ENCODE measurements around the gene NKAIN2.
"Not testable (repeated sequence)": the region's sequence is repeated elsewhere in the genome, so short reads cannot be mapped to it uniquely, and the experiment has no call there.

NKAIN2 gene

DNA sequence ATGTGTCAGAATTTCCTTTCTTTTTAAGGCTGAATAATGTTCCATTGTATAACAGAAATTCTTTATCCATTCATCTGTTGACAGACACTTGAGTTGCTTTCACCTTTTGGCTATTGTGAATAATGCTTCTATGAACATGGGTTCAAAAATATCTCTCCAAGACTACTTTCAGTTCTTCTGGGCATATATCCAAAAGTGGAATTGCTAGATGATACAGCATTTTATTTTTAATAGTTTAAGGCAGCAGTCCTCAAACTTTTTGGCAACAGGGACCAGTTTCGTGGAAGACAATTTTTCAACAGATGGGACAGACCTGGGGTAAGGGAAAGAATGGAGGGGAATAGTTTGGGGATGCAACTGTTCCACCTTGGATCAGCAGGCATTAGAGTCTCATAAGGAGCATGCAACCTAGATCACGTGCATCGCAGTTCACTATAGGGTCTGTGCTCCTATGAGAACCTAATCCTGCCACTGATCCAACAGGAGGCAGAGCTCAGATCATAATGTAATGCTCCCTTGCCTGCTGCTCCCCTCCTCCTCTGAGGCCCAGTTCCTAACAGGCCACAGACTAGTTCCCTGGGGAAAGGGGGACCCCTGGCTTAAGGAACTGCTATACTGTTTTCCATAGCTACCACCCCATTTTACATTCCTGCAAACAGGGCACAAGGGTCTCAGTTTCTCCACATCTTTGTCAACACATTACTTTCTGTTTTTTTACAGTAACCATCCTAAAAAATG, 918.6 kb downstream of the NKAIN2 start:
- DNase-seq: no peak

DNA sequence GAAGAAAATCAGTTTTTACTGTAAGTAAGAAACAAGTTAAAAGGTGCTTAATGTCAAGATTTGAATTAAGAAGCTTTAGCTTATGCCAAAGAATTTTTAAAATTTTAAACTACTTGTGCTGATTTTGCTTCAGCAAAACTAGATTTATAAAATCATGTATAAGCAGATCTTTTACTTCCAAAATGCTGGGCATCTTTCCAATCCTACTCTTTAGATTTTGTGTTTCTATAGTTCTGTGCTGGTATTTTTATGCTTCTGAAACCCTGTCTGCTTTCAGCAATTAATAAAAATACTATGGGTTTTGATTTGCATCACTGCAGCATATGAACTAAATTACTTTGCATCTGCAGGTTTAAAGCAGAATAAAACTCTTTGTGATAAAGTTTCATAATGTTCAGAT, 920.0 kb downstream of the NKAIN2 start:
- DNase-seq: no peak

DNA sequence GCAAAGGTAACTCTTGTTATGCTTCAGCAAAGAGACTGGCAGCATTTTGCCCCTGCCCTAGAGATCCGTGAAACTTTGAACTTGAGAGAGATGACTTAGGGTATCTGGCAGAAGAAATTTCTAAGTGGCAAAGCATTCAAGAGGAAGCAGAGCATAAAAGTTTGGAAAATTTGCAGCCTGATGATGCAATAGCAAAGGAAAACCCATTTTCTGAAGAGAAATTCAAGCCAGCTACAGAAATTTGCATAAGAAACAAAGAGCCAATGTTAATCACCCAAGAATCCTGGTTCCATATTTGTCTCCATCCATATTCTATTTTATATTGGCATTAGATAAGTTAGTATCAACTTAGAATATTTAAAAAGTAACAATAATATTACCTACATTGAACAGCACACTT, 934.1 kb downstream of the NKAIN2 start:
- DNase-seq: not testable (repeated sequence)

DNA sequence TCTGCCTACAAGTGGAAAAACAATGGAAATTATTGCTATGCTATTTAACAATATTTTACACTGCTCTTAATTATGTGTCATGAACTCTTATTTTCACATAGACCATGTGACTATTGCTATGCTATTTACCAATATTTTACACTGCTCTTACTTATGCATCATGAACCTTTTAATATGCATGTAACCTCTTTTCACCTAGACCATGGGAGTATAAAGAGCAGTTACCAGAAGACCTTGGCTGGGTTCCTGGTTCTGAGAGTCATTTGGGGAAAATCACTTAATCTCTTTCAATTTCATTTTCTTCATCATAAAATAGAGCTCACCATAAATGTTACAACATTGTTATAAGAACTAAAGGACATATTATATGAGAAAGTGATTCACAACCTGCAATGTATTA, 934.8 kb downstream of the NKAIN2 start:
- DNase-seq: no peak

DNA sequence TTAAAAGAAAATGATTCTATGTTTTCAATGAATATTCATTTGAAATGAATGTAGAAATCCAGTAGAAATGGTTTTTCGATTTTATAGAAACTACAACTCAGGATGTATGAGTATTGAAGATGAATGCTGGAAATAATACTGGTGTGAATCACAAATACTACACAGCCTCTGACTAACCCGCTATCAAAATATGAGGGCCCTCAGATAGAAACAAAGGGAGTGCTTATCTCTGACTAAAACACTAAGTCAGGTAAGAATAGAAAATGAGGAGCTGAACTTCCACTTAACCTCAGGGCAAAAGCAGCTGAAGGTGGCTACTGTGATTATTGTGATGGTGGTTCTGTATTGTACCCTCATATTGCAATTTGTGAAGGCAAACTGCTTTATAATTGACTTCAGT, 937.7 kb downstream of the NKAIN2 start:
- no peak for DNase-seq

DNA sequence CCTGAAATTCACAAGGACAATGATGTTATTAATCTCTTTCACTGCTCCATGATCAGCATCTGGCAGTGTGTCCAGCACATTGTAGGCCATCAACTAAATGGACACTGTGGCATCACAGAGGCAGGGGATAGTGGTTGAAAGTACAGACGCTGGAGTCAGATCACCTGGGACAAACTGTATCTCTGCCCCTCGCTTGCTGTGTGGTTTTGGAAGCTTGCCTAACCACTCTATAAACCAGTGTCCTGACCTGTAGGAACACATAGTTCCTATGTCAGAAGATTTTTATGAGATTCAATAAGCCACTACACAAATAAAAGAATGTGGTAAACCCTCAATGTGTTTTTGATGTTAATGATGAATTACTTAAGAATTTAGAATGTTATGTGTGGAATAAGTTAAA, 939.3 kb downstream of the NKAIN2 start:
- DNase-seq: no peak

DNA sequence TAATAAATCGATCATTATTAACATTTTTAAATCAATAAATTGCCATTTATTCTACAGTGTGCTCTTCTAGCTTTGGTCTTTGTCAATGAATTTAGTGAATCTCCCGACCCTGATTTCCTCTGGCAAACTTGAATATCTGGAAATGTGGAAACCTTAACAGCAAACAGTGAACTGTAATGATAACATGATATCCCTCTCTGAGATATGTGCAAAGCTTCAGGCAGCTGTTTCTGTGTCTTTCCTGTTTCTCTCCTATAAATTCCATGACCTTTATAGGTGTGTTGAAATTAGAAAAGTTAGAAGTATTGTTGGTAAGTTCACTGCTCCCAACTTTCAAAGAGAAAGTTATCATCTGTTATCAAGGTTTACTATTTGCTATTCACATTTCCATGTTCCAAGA, 939.8 kb downstream of the NKAIN2 start:
- DNase-seq: no peak

DNA sequence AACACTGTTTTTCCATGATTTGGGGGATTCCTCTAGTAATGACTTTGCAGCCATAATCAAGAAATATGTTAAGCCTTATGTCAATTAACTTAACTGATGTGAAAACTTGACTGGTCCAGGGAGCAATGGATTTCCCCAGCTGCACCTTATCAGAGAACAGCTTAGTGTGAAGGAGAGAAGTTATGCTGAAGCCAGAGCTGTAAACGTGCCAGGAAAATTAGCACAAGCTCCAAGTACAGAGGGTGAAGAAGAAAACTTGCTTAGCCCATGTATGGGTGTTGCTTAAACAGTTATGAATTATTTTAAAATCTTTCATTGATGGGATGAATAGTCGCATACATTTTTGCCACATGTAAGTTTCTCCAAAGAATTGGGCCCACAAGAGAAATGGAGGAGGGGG, 943.7 kb downstream of the NKAIN2 start:
- no peak for DNase-seq

DNA sequence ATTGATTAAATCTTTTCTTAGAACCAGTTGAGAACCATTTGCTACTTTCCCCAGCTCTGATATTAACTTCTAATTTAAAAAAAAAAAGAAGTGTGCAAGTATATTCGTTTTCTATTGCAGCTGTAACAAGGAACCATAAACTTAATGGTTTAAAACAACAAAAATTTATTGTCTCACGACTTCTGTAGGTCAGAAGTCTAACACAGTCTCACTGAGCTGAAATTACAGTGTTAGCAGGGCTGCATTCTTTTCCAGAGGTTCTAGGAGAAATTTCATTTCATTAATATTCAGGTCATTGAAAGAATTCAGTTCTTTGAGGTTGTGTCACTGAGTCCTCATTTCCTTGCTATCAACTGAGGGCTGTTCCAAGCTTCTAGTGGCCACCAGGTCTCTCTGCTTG, 945.1 kb downstream of the NKAIN2 start:
- no peak for DNase-seq

DNA sequence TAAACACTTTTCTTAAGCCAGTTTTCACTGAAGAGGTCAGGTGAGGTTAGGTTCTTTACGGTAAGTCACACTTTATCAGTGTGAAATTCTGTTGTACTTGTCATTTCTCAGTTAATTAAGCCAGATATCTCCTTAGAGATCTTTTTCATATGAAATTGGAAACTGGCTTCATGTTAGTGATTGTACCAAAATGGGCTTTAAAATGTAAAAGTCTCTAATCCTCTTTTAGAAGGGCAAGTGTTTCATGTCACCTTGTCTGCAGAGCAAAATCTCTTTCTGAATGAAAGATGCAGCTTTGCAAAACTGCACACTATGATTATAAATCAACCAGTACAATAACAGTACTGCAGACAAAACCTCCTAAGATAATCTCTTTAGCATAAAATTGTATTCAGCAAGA, 949.3 kb downstream of the NKAIN2 start:
- DNase-seq: no peak

DNA sequence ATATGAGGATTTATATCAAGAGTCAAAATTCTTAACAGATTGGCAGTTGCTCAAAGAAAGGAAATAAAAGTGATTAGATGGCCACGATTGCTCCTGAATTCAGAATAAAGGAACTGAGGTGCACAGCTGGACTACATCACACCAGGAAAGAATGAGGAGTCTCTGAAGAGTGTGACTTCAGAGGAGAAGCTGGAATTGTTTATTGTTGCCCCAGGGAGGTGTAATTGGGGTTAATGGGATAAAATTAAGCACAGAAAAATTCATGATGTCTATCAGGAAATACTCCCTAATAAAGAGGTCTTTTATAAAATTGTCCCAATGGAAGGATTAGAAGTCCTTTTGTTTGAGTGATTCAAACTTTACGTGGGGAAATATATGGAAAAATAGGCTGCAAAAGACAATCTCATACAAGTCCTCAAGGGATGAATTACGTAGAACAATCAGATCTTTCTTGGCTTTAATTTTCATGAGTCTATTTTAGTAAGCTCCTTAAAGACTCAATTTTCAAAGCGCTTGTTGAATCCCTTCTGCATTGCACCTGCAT, 950.0 kb downstream of the NKAIN2 start:
- DNase-seq: no peak

DNA sequence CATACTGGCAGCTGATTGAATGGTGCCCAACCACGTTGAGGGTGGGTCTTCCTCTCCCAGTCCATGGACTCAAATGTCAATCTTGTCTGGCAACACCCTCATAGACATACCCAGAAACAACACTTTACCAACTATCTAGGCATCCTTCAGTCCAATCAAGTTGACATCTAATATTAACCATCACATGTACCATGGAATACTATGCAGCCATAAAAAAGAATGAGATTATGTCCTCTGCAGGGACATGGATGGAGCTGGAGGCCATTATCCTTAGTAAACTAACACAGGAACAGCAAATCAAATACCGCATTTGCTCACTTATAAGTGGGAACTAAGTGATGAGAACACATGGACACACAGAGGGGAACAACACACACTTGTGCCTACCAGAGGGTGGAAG, 951.7 kb downstream of the NKAIN2 start:
- no peak for DNase-seq

DNA sequence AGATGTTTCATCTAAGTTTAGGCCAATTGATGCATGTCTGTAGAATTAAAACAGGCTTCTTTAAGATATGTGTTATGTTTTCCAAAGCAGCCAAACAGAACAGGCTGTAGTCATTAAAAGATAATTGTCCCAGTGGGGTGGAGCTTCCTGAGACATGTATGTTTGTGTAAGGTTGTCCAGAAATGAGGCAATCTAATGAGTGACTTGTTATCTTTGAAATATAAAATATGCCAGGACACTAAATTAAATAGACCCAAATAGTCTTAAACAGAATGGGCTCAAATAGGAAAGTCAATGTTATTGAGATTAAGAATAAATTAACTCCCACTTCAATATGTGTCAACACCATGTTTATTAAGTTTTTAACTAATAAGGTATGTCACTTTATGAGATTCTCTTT, 953.9 kb downstream of the NKAIN2 start:
- no peak for DNase-seq

DNA sequence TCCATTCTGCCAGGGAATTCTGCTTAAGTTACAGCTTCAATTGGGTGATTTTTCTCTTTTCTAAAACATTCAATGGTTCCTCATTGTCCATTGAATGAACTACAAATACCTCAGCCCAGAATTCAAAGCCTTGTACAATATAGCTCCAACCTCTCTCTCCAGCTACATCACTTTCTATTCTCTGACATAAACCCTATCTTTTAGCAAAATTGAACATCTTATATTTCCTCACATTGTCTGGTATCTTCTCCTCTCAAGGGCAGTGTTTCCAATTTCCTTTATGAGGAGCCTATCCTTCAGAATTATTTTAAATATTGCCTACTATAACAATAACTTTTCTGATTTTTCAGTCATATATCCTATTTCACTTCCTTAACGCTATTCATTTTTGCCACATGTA, 955.0 kb downstream of the NKAIN2 start:
- DNase-seq: no peak

DNA sequence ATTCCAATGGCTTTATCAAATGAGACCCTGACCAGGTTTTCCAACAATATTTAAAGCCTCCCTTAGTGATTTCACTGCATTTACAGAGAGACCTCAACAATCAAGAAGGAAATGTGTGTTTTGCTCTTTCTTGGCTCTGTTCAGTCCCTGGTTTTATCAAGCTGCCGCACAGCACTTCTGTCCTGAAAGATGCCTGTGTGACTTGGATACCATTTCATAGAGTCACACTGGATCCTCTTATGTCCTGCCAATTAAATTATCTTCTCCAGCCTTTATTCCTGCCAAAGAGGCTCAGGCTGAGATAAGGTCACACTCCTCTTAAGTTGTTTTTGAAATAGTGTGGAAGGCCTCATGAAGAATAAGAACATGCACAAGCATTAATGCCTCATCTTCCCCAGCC, 961.6 kb downstream of the NKAIN2 start:
- DNase-seq: no peak

DNA sequence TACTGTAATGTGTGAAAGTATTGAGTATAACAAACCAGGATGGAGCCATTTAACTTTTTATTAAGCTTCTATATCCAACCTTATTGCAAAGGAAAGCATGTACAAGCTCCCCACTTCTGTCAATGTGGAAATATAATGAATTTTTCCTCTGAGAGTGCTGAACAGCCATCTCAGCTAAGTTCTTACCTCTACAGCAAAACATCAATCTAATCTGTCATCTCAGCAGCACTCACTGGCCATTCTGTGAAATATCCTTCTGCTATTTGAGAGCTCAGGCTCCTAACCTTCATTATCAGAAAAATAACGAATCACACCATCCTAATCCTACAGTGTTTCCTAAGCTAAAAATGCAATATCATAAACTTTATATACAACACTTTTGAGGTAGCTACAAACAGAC, 964.6 kb downstream of the NKAIN2 start:
- DNase-seq: no peak

DNA sequence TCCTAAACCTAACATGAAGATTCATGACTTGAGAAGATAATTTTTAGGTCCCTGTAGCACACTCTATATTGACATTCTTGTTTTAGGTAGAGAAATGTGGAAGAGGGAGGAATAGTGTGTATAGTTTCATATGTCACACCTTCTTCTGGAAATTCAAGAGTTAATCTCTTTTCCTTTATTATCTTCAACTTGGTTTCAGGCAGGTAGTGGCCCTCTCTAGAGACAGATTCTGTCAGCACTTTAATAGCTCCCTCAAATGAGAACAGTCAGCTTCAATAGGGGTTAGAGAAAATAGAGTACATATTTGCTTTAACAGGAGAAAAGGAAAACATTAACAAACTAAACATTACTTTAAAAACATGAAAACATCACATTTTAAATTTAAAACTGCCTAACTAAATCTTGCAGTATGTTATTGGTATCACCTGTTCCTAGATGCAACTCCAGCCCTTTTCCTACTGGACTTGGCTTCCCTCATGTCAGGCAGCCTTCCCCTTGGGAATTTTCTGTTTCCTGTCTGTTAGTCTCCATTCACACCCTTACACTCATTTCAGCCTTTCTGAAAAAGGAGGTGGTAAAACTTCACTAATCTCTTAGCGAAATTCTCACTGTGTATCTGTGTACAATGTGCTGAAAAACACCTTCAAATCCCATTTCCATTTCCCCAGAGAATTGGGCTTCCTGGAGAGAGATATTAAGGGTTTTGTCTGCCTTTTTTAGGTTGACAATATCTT, 966.3 kb downstream of the NKAIN2 start:
- no peak for DNase-seq

DNA sequence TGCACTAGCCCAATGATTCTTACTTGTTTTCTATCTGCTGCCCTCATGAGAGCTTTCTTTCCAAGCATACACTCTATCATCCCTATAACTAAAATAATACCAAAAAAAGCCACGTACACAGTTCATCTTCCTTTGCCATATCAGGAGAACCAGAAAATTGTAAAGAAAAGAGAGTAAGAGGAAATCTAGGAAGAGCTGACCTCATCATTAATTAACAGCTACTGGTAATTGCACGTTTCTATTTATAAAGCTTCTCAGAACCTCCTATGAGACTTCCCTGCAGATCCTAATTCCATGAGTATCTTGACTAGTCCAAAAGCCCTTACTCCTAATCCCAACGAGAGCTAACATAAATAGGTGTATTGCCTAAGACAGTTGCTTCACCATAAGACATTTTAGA, 967.1 kb downstream of the NKAIN2 start:
- DNase-seq: no peak

DNA sequence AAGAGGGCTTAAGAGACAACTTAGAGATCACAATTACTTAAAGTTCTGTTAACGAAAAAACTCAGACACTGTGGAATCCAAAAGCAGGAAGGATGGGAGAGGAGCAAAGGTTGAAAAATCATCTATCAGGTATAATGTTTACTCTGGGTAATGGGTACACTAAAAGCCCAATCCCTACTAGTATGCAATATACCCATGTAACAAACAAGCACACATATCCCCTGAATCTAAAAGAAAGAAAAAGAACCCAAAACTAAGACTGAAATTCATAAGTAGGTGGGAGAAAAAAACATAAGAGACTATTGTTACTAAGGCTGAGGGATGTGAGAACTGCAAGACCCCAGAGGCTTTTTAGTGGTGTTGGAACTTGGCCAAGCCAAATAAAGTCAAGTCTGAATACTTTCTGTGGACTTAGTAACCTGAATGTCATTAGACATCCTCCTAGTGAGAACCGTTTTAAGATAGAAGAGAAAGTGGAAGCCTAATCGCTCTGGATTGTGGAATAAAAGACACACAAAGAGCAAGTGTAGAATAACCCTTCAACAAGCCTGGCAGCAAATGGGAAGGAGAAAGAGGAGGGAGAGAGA, 969.2 kb downstream of the NKAIN2 start:
- no peak for DNase-seq

DNA sequence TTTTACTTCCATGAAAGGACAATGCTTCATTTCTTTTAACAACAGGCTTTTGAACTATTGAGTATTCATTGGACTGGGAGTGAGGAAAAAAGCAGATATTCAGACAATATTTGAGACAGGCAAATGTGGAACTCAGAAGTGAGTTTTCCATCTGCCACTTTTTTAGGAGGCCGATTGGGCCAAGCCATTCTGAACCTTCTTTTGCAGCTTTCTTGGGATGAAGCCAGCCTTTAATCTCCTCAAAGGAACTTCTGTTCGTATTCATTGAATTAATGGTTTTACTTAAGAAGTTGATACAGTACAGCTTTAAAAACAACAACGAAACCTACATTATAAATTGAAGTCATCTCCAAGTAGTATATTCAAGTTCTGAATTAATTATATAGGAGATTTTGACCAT, 971.5 kb downstream of the NKAIN2 start:
- no peak for DNase-seq

DNA sequence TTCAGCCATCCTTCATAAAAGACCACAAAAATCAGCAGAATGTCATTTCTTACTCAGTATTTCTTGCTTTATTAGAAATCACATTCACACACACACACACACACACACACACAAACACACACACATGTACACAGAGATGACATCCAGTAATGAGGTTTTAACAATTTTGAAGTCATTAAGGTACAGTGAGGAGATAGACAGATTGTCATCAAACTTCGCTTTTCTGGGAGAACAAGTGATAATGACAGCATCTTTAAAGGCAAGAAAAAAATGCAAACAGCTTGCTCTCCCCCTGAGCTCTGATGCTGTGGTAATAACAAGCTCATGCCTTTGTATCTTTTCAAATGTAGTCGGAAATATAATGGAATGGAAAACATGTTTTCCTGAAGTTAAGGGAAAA, 974.2 kb downstream of the NKAIN2 start:
- DNase-seq: no peak

DNA sequence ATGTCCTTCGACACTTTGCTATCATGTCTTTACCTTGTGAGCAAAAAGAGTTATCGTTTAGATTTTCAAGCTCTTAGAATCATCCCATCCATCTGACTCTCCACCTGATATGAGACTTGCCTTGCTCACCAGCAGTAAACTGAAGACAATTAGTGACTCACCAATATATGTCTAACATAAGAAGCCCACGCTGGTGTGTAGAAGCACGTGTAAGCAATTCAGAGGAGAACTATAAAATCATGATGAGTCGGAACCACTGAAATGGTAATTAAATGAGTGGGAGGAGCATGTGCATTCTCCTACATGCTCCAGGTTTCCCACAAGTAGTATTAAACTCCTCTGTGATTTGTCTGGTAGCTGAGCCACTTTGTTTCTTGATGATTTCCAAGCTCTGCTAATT, 977.0 kb downstream of the NKAIN2 start:
- DNase-seq: no peak

DNA sequence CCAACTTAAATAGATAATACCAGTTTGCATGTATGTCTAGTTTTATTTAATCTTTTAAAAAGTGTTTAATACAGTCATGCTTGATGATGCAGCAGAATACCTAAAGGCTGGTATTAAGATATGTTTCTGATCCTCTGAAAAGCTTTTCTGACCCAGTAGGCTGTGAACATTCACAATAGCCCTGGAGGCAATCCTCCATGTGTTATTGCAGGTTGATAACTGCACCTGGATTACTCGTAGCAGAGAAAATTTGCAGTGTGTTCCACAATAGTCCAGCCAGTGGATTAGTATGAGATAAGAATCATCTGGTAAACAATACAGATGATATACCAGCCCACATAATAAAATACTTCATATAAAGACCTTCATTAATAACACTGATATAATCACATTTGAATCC, 979.7 kb downstream of the NKAIN2 start:
- no peak for DNase-seq

DNA sequence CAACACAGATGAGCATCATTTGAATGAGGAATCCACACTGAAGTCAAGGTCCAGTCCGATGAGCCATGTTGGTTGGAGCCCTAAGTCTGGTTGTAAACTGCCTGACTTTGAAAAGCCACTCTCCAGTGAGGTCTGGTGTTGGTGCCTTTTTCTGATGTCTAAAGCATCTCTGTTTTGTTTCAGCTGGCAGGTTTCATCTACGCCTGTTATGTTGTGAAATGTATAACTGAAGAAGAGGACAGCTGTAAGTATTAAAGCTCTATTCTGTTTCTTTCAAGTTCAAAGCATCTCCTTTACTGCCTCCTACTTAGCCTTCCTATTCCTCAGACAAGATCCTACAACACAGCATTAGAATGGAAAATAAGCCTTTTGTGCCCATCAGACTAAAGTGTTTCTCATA, 987.5 kb downstream of the NKAIN2 start:
- DNase-seq: no peak
